HepG2 (cell line): ENCODE measurements around the gene MEF2A. TPM values are rescaled to one million over a fixed set of nuclear protein-coding genes. Genes with fewer than 3 reads are reported as not detected.

Experiments used
- FOXP1 ChIP-seq, 2 experiments: fragments of 450-650 bp in 1 of 2; IDR thresholded peaks; 2 replicates each; pipeline ENCODE4 v1.6.1; 2017 to 2018; ENCODE audit warnings: antibody characterized with exemption in 1 of 2
- ISL2 ChIP-seq: sonication (generic); formaldehyde crosslinking; IDR thresholded peaks from 2 replicates; pipeline ENCODE4 v1.5.0; 2020; ENCODE audit warnings: missing genetic modification reagents
- KDM1A ChIP-seq: IDR thresholded peaks from 2 replicates; pipeline ENCODE4 v1.6.1; 2016; ENCODE audit warnings: missing compliant biosample characterization
- MAF1 ChIP-seq: sonication (generic); formaldehyde crosslinking; IDR thresholded peaks from 2 replicates; pipeline ENCODE4 v1.5.0; 2020; ENCODE audit warnings: missing genetic modification reagents, borderline replicate concordance
- MAX ChIP-seq: IDR thresholded peaks from 2 replicates; pipeline ENCODE4 v1.6.1; 2012; ENCODE audit warnings: inconsistent platforms
- NFYB ChIP-seq: sonication (generic); formaldehyde crosslinking; IDR thresholded peaks from 2 replicates; pipeline ENCODE4 v1.4.0; 2020; ENCODE audit warnings: missing genetic modification reagents
- PAF1 ChIP-seq: IDR thresholded peaks from 2 replicates; pipeline ENCODE4 v1.6.1; 2016; ENCODE audit warnings: missing genetic modification reagents, missing compliant biosample characterization
- PHF21A ChIP-seq: sonication (generic); formaldehyde crosslinking; IDR thresholded peaks from 2 replicates; pipeline ENCODE4 v1.5.0; 2020; ENCODE audit warnings: mild to moderate bottlenecking, missing genetic modification reagents
- POGK ChIP-seq: sonication (generic); formaldehyde crosslinking; conservative IDR thresholded peaks from 2 replicates; pipeline ENCODE4 v1.8.0; 2022; ENCODE audit warnings: mild to moderate bottlenecking, moderate library complexity, missing genetic modification reagents
- SALL1 ChIP-seq: sonication (generic); formaldehyde crosslinking; IDR thresholded peaks from 2 replicates; pipeline ENCODE4 v1.8.0; 2022; ENCODE audit warnings: mild to moderate bottlenecking, missing genetic modification reagents
- SALL2 ChIP-seq: sonication (generic); formaldehyde crosslinking; IDR thresholded peaks from 2 replicates; pipeline ENCODE4 v1.8.1; 2023; ENCODE audit warnings: mild to moderate bottlenecking, missing genetic modification reagents, inconsistent platforms
- SKI ChIP-seq: fragments of 450-650 bp; IDR thresholded peaks from one replicate; pipeline ENCODE4 v1.6.1; 2018; ENCODE audit warnings: mild to moderate bottlenecking; ENCODE audit not compliant: partially characterized antibody
- SOX6 ChIP-seq, 2 experiments: fragments of 450-650 bp in 1 of 2; sonication (generic) in 1 of 2; formaldehyde crosslinking in 1 of 2; IDR thresholded peaks; 2 replicates each; pipeline versions ENCODE4 v1.4.0 to v1.6.1; 2017 to 2020; ENCODE audit warnings: antibody characterized with exemption in 1 of 2, mild to moderate bottlenecking in 1 of 2, missing genetic modification reagents in 1 of 2
- TERF1 ChIP-seq: sonication (generic); formaldehyde crosslinking; IDR thresholded peaks from 2 replicates; pipeline ENCODE4 v1.8.0; 2022; ENCODE audit warnings: mild to moderate bottlenecking, missing genetic modification reagents, moderate library complexity
- THAP11 ChIP-seq: IDR thresholded peaks from 2 replicates; pipeline ENCODE4 v1.6.1; 2016; ENCODE audit warnings: missing biosample characterization, missing genetic modification reagents
- ZFP36L2 ChIP-seq: sonication (generic); formaldehyde crosslinking; IDR thresholded peaks from 2 replicates; pipeline ENCODE4 v1.4.0; 2020; ENCODE audit warnings: missing genetic modification reagents
- ZMYM3 ChIP-seq: sonication (generic); formaldehyde crosslinking; IDR thresholded peaks from 2 replicates; pipeline ENCODE4 v1.5.1; 2020; ENCODE audit warnings: mild to moderate bottlenecking, missing genetic modification reagents
- ZNF136 ChIP-seq: sonication (generic); formaldehyde crosslinking; IDR thresholded peaks from 2 replicates; pipeline ENCODE4 v1.8.1; 2022; ENCODE audit warnings: low read depth, mild to moderate bottlenecking, moderate library complexity, missing genetic modification reagents
- ZNF263 ChIP-seq: sonication (generic); formaldehyde crosslinking; IDR thresholded peaks from 2 replicates; pipeline ENCODE4 v1.4.0; 2020; ENCODE audit warnings: missing genetic modification reagents
- ZNF276 ChIP-seq: sonication (generic); formaldehyde crosslinking; IDR thresholded peaks from 2 replicates; pipeline ENCODE4 v1.4.0; 2020; ENCODE audit warnings: mild to moderate bottlenecking, low read depth, missing genetic modification reagents
- ZNF282 ChIP-seq: fragments of 450-650 bp; IDR thresholded peaks from 2 replicates; pipeline ENCODE4 v1.6.1; 2018; ENCODE audit not compliant: partially characterized antibody
- ZNF317 ChIP-seq: sonication (generic); formaldehyde crosslinking; IDR thresholded peaks from 2 replicates; pipeline ENCODE4 v1.5.0; 2020; ENCODE audit warnings: mild to moderate bottlenecking, missing genetic modification reagents
- ZNF414 ChIP-seq: sonication (generic); formaldehyde crosslinking; IDR thresholded peaks from 2 replicates; pipeline ENCODE4 v1.5.0; 2020; ENCODE audit warnings: missing genetic modification reagents
- ZNF549 ChIP-seq: sonication (generic); formaldehyde crosslinking; IDR thresholded peaks from 2 replicates; pipeline ENCODE4 v1.5.0; 2020; ENCODE audit warnings: missing genetic modification reagents
- ZNF850 ChIP-seq: sonication (generic); formaldehyde crosslinking; conservative IDR thresholded peaks from 2 replicates; pipeline ENCODE4 v1.9.0; 2021; ENCODE audit warnings: mild to moderate bottlenecking, missing genetic modification reagents
- polyA plus RNA-seq, 8 experiments: library from polyadenylated mRNA; depleted of rRNA in 3 of 8; stranded (reverse) in 7 of 8; unstranded in 1 of 8; fragments of >200 nt; fragmentation: Illumina TruSeq in 4 of 8; extraction: Trizol in 4 of 8; gene quantifications; 2 replicates each; pipeline versions ENCODE4 v1.2.1 to v1.2.3, GENCODE V29; 2011 to 2016; ENCODE audit warnings: low read depth in 4 of 8, missing spikeins in 1 of 8, mixed read lengths in 1 of 8; ENCODE audit not compliant: insufficient read depth in 1 of 8
- total RNA-seq, 5 experiments: library from RNA; depleted of rRNA; stranded (reverse); fragments of >200 nt; fragmentation: Illumina TruSeq; extraction: Trizol; gene quantifications; 2 replicates each; pipeline ENCODE4 v1.2.3, GENCODE V29; 2016; ENCODE audit warnings: low read depth in 1 of 5

The MEF2A gene
- total and polyA plus RNA-seq, 2 of the 13 experiments (the other 11 are each of a cell fraction or from before 2014, with no cell fraction given), result 15.2 to 24.4 TPM

GRCh38 chr15:99564221-99565048 lies 1.3 kb upstream of the MEF2A start (continued):
- TF ChIP-seq ZNF276 (CRISPR knock-in tag) (no peak), KDM1A (peak; percentile 40; the same call in 1 of the 2 replicates), ZNF850 (CRISPR knock-in tag) (no peak), ZNF263 (no peak), ZNF136 (CRISPR knock-in tag) (no peak), ZFP36L2 (CRISPR knock-in tag) (no peak), MAX (peak; percentile 33), ZNF549 (no peak), SALL2 (CRISPR knock-in tag) (no peak), PHF21A (peak; percentile 23; the same call in 1 of the 2 replicates), MAF1 (CRISPR knock-in tag) (no peak), ZNF414 (CRISPR knock-in tag) (no peak), SALL1 (CRISPR knock-in tag) (peak; percentile 36; the same call in 1 of the 2 replicates), ISL2 (CRISPR knock-in tag) (no peak), FOXP1 (IDR thresholded peaks at IDR 0.05) (no peak), FOXP1 (CRISPR knock-in tag; IDR thresholded peaks at IDR 0.05) (no peak), ZNF282 (no peak), PAF1 (CRISPR knock-in tag) (no peak), POGK (no peak), SKI (no peak), TERF1 (0 out of 2 replicates have a peak, but pooled peaks have one; percentile 43), NFYB (CRISPR knock-in tag) (no peak), ZMYM3 (CRISPR knock-in tag) (peak; percentile 93), ZNF317 (CRISPR knock-in tag) (0 out of 2 replicates have a peak, but pooled peaks have one; percentile 19), THAP11 (CRISPR knock-in tag) (no peak), SOX6 (IDR thresholded peaks at IDR 0.05) (no peak), SOX6 (CRISPR knock-in tag; IDR thresholded peaks at IDR 0.05) (no peak; the same call in 1 of the 2 replicates)
